Lung (tissue), 12 donors: Measurements from ENCODE around the gene TRMT61A. TPM values are rescaled to one million over a fixed set of nuclear protein-coding genes. Genes with fewer than 3 reads are reported as not detected.

Experiments
- ATAC-seq: fragments of 200-7000 bp; cut with Tn5 transposase; one replicate; pipeline ENCODE4 v1.9.1; 2020; ENCODE audit warnings: moderate number of reproducible peaks; ENCODE audit not compliant: insufficient read depth, low FRiP score
- DNase-seq, 3 donors: peaks; one replicate each; pipeline ENCODE4 v3.0.0-alpha.2; 2013 to 2017
- H3K27ac ChIP-seq, 2 donors: one replicate each; pipeline ENCODE4 v1.5.1; 2013; ENCODE audit warnings: mild to moderate bottlenecking in 2 of 2, moderate library complexity in 2 of 2, control low read depth in 1 of 2, inconsistent platforms in 1 of 2, low read depth in 1 of 2, low read length in 1 of 2
- H3K27me3 ChIP-seq, 3 donors: one replicate each; pipeline ENCODE4 v1.5.1; 2013; ENCODE audit warnings: low read length in 2 of 3; ENCODE audit not compliant: control insufficient read depth in 3 of 3, insufficient read depth in 3 of 3
- H3K36me3 ChIP-seq, 4 donors: one replicate each; pipeline ENCODE4 v1.5.1; 2013; ENCODE audit warnings: low read length in 4 of 4, mild to moderate bottlenecking in 1 of 4, moderate library complexity in 1 of 4; ENCODE audit not compliant: control insufficient read depth in 4 of 4, insufficient read depth in 4 of 4
- H3K4me1 ChIP-seq, 5 donors: one replicate each; pipeline ENCODE4 v1.5.1; 2013; ENCODE audit warnings: low read length in 5 of 5, mild to moderate bottlenecking in 2 of 5, moderate library complexity in 1 of 5; ENCODE audit not compliant: control insufficient read depth in 5 of 5, insufficient read depth in 5 of 5
- H3K4me3 ChIP-seq: one replicate; pipeline ENCODE4 v1.5.1; 2013; ENCODE audit warnings: mild to moderate bottlenecking, control low read depth, moderate library complexity
- H3K9ac ChIP-seq, 2 donors: one replicate each; pipeline ENCODE4 v1.5.1; 2013; ENCODE audit warnings: low read length in 2 of 2, control low read depth in 1 of 2; ENCODE audit not compliant: insufficient read depth in 1 of 2
- H3K9me3 ChIP-seq, 4 donors: one replicate each; pipeline ENCODE4 v1.5.1; 2013; ENCODE audit warnings: low read length in 3 of 4, mild to moderate bottlenecking in 1 of 4, moderate library complexity in 1 of 4; ENCODE audit not compliant: control insufficient read depth in 4 of 4, insufficient read depth in 3 of 4
- CTCF ChIP-seq: IDR thresholded peaks from 2 replicates; pipeline ENCODE4 v1.5.1; 2012; ENCODE audit warnings: mild to moderate bottlenecking; ENCODE audit errors: control extremely low read depth, extremely low read depth
- WGBS, 2 donors: extraction: QIAGEN DNeasy Blood & Tissue Kit; methylation state at CpG; one replicate each; pipeline ENCODE4 v1.1.7; 2013; 5-methylcytosine and 5-hydroxymethylcytosine counted together
- polyA plus RNA-seq, 2 donors: library from polyadenylated mRNA; stranded (reverse); fragments of 200-250 nt; gene quantifications; one replicate each; pipeline ENCODE4 v1.2.1, GENCODE V29; 2013
- total RNA-seq, 2 donors: library from RNA; depleted of rRNA in 1 of 2; stranded (reverse); fragments of >200 nt in 1 of 2; gene quantifications; one replicate each; pipeline ENCODE4 v1.2.1, GENCODE V29; 2014 to 2021
- donor health status: control.
- donor health status: control.
- donor health status: Bipolar disorder and iron deficiency.
- donor health status: healthy.
- donor health status: DM: yes; HTN: yes; CAD: no.

The TRMT61A gene
- total and polyA plus RNA-seq, 4 donors = 11.9 to 21.5 (median 16.0) TPM

GRCh38 chr14:103503296-103503695 lies 25.7 kb upstream of the TRMT61A start:
- Histone ChIP-seq H3K4me1 (peaks cover 0 to 4% (median 0%) of the 10 kb centered on the region in 5 donors), H3K27me3 (no peaks in the 10 kb centered on the region), H3K27ac (no peak overlapping the region), H3K36me3 (peaks cover 7 to 49% (median 40%) of the 10 kb centered on the region in 4 donors), H3K4me3 (no peak overlapping the region), H3K9ac (no peak overlapping the region), H3K9me3 (no peaks in the 10 kb centered on the region)
- DNase-seq = no peak
- 94 to 97% methylated on average over 12 of the region's 12 CpGs for WGBS, 2 donors
- ATAC-seq = no peak
- no peak for TF ChIP-seq CTCF

- H3K27ac ChIP-seq = no peak overlapping the region
- ATAC-seq (no peak), DNase-seq (no peak)
- TF ChIP-seq CTCF = no peak
- 80 to 85% methylated on average over 8 of the region's 8 CpGs for WGBS, 2 donors
- H3K4me1 ChIP-seq = peaks cover 0 to 4% (median 0%) of the 10 kb centered on the region in 5 donors
- no peaks in the 10 kb centered on the region for H3K27me3 ChIP-seq
- no peak overlapping the region for H3K9ac ChIP-seq
- peaks cover 7 to 49% (median 40%) of the 10 kb centered on the region in 4 donors for H3K36me3 ChIP-seq
- no peak overlapping the region for H3K4me3 ChIP-seq
- no peaks in the 10 kb centered on the region for H3K9me3 ChIP-seq
Measured at GRCh38 chr14:103504991-103505565, 23.9 kb upstream of the TRMT61A start.

GRCh38 chr14:103507751-103508150 lies 21.2 kb upstream of the TRMT61A start:
- 53 to 70% methylated on average over 3 of the region's 3 CpGs for WGBS, 2 donors
- TF ChIP-seq CTCF = no peak
- Histone ChIP-seq H3K36me3 (peaks cover 0 to 37% (median 28%) of the 10 kb centered on the region in 4 donors), H3K4me1 (peaks cover 0 to 4% (median 2%) of the 10 kb centered on the region in 5 donors), H3K9me3 (no peaks in the 10 kb centered on the region), H3K27ac (no peak overlapping the region), H3K4me3 (no peak overlapping the region), H3K27me3 (no peaks in the 10 kb centered on the region), H3K9ac (no peak overlapping the region)
- ATAC-seq = no peak
- DNase-seq = no peak
